ENCODE measurements around the gene CAVIN3.

DNA sequence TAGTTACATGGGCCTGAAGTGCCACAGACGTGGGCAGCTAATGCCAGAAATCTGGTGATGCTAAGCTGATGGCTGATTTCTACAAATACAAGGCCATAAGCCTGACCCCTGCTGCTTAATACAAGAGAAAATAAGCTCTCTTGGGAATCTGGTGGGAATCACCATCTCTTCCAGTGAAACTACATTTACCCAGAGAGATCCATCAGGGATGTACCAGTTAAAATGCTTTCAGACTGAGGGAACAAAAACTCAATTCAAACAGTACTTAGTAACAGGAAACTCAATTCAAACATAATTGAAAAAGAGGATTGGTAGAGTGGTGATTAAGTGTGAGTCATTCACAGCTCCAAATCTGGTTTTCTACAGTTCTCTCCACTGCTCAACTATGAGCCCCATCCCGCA lies 1.7 kb upstream of the CAVIN3 start:
- TF ChIP-seq RAD21 (IDR thresholded peaks at IDR 0.05; ENCODE audit: insufficient read depth, low read depth, low read length) = no peak
- TF ChIP-seq HDGF (IDR thresholded peaks at IDR 0.05) = no peak
- no peak for TF ChIP-seq TBL1XR1 (IDR thresholded peaks at IDR 0.05; ENCODE audit: low read depth, low read length)
